GM19455 (cell line): Measurements from ENCODE around the gene TRAPPC2L.
A peak's percentile ranks its signal among the peaks of the same experiment; 100 is the strongest.

Source experiments
- ATAC-seq: cut with Tn5 transposase; IDR thresholded peaks from one replicate; pipeline ENCODE4 v1.9.1; 2021; ENCODE audit not compliant: unreplicated experiment

Gene TRAPPC2L, protein sequence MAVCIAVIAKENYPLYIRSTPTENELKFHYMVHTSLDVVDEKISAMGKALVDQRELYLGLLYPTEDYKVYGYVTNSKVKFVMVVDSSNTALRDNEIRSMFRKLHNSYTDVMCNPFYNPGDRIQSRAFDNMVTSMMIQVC

DNA sequence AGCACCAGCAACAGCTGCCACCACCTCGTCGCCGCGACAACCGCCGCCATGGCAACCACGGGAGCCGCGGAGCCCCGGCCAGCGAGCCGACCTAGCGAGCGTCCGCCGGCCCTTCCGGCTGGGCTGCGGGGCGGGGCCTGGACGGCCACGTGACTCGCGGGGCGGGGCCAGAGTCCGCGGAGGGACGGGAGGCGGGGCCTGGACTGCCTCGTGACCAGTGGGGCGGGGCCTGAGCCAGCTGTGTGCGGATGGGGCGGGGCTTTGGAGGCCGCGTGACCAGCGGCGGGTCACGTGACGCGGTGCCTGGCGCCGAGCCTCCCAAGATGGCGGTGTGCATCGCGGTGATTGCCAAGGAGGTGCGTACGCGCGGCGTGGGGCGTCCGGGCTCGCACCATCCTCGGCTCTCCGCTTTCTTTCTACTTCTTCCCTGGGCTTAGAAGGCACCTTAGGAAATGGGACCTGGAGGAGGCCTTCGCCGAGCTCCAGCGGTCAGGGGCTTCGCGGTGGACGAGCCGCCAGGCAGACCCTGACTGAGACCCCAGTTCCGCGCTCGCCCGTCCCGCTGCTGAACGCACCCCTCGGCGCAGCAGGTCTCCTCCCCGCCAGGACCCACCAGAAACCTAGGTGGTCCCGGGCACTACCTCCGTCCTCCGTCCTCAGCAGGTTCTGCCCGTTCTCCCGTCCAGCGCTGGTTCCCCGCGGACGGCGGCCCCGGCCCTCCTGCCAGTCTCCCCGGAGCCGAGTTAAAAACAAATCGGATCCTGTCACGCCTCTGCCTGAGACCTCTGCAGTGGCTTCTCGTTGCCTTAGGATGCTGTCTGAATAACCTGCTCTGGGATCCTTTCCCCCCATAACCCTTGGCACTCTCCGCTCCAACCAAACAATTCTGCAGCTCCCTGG is at the start of gene TRAPPC2L, which contains the start of gene GALNS:
Gene TRAPPC2L, plus strand, starts transcription at position 300 of the 900 bp plus-strand sequence. Its CDS starts 24 bp downstream, at position 324.
Gene GALNS, minus strand, starts transcription at position 120 of the 900 bp plus-strand sequence. Its CDS starts 70 bp downstream, at position 50.
- ATAC-seq, result peak; percentile 74

DNA sequence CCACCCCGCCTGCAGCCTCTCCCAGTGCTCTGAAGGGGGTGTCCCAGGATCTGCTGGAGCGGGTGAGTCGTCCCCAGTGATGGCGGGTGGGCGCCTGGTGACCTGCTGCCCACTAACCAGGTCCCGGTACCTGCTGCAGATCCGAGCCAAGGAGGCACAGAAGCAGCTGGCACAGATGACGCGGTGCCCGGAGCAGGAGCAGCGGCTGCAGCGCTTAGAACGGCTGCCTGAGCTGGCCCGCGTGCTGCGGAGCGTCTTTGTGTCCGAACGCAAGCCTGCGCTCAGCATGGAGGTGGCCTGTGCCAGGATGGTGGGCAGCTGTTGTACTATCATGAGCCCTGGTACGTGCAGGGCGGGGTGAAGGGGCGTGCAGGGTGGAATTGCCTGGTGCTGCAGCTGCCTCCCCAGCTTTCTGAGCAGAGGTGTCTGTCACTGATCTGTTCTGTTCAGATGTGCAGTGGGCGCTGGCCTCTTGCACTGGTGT is 49.7 kb upstream of the TRAPPC2L start:
- no peak for ATAC-seq

DNA sequence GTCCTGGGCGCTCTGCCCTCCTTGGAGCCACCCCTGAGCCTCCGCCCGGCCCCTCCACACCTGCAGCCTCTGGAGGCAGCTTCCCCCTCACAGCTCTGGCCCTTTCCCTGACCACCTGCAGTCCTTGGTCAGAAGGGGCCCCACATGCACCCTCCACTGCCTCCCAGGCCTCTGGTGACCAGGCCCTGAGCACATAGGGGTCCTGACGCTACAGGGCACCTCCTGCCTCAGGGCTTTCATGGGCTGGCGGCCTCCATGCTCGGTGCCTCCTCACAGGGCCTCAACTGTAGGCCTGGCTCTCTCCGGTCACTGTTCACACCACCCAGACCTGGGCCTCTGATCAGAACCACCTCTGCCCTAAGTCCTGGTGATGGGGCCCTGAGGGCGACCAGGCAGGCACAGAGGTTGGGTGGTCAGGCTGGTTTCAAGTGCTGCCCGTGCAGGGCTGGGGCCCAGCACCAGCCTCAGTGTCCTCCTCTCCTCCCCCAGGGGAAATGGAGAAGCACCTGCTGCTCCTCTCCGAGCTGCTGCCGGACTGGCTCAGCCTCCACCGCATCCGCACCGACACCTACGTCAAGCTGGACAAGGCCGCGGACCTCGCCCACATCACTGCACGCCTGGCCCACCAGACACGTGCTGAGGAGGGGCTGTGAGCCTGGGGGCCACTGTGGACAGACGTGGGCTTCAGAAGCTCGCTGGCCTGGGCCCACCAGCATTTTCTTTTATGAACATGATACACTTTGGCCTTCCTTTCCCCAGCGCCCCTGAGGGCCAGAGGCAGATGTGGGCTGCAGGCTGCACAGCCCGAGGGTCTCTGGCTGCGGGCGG is 49.1 kb upstream of the TRAPPC2L start:
- no peak for ATAC-seq

DNA sequence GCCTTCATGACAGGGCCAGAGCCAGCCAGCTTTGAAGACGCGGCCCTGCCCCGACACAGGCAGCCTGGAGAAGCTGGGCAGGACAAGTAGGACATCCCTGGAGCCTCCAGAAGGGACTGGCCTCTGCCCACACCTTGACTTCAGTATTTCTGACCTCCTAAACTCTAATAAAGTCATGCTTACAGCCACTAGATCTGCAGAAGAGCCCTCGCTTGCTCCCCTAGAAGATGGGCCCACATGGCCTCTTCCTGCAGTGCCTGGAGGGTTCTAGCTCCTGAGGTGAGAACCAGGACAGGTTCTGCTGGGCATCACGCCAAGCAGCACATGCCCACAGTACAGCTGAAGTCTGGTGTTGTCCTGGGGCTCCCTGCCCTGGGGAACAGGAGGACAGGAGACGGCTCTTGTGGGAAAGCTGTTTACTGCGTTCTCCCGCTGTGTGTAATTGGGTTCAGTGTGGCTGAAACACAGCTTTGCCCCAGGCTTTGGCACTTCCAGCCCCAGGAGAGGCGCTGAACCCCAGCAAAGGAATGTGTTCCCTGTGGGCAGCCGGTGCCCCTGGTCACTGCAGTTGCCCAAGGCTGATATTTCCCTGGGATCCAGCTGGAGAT is 47.8 kb upstream of the TRAPPC2L start:
- no peak for ATAC-seq

DNA sequence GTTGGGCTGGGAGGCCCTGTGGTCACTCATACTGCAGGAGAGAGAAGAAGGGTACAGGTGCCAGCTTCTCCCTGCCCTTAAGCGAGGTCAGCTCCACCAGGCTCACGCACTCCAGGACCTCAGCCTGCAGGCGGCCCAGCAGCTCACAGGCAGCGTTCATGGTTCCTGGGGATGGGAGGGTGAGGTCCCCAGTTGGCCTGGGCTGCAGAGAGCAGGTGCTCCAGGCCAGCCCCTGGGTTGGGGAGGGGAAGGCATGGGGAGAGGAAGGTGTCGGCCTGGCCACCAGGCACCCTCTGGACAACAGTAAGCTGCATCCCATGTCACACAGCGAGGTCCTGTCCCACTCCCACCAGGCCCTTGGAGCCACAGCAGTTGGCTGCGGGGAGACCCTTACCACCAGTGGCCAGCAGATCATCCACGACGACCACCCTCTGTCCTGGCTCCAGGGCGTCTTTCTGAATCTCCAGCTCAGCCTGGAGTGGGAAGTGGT is 47.2 kb upstream of the TRAPPC2L start:
- ATAC-seq, result no peak

DNA sequence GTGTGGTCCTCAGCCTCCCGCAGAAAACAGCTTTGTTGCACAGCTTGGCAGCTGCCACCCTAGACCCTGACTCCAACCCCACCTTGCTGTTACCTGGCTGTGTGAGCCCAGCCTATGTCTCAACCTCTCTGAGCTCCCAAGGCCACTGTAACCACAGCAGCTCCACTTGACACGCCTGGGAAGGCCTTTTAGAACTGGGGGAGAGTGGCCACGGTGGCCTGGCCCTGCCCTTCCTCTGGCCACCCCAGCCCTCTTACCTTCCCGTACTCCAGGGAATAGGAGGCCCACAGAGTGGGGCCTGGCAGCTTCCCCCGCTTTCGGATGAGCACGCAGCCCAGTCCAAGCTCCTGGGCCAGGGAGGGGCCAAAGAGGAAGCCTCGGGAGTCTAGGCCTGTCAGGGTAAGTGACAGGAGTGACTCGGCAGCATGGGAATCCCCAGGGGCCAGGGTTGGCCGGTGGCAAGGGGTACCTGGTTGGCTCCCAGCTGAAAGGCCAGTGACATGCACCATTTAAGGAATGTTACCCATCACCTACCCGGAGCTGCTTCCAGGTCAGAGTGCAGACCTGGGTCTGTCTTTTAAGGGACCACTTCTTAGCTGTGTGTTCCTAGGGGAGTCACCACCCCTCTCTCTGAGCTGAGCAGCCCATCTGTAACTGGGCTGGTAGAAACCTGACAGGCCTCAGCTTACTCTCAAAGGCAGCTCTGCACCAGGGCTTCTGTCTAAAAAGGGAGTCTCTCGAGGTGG is 46.6 kb upstream of the TRAPPC2L start:
- no peak for ATAC-seq

DNA sequence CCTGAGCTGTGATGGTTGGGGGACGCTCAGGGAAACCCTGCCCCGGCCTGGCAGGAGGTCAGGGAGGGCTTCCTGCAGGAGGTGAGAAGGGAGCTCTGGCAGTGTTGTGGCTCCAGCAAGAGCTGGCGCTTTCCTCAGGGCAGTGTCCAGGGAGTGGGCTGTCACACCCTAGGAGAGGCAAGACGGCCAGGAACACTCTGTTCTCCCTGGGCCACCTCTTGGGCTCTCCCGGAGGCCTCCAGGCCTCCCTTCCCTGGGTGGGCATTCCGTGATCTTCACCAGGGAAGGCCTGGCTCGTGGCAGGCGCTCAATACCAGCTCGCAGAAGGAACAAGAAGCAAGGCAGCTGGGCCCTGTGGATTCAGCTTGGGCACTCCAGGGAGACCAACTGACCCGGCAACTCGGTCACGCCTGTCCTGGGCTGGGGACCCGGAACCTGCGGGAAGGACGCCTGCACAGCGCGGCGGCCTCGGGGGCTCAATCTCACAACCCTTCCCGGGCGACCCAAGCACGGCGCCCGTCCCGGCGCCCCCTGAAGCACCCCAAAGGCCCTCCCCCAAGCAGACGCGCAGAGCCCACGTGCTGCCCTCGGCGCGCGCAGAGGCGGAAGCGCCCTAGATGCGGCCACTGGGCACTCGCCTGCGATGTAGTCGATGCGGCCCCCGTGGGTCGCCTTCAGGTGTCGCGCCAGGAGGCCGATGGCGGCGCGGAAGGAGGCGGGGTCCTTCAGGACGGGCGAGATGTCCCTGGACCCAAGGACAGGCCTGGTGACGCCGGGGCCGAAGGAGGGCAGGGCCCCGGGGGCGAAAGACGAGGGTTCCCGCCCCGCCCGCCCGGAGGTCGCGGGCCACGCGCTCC is 45.8 kb upstream of the TRAPPC2L start:
- ATAC-seq, result peak; percentile 38

- peak; percentile 59 for ATAC-seq
Observed at GRCh38 chr16:88811769-88812512, 45.0 kb upstream of the TRAPPC2L start, which contains the start of gene APRT. Gene APRT, minus strand, starts transcription at chr16:88811928. Its CDS starts 29 bp downstream, at chr16:88811899.

DNA sequence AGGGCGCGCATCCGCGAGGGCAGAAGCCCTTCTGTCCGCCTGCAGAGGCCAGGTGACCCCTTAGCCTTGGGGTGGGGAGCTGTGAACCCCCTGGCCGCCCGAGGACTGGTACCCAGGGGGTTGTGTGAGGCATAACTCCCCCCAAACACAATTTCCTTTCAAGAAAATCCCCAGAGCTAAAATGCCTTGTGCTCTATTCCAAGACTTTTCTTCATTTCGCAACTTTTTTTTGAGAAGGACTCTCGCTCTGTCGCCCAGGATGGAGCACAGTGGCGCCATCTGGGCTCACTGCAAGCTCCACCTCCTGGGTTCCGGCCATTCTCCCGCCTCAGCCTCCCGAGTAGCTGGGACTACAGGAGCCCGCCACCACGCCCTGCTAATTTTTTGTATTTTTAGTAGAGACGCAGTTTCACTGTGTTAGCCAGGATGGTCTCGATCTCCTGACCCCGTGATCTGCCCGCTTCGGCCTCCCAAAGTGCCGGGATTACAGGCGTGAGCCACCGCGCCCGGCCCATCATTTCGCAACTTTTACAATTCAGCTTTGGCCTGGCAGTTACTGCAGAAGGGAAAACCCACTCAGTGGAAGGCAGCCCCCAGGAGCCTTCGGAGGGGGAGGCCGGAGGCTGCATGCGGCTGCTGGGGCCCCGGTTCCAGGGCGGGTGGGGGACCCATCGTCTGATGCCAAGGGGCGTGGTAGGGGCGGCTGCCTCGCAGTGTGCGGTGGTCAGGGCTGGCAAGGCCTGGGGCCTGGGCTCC is 44.2 kb upstream of the TRAPPC2L start:
- ATAC-seq, result no peak

GRCh38 chr16:88813269-88814143 is 43.4 kb upstream of the TRAPPC2L start:
- no peak for ATAC-seq

- ATAC-seq, result no peak
Observed at GRCh38 chr16:88814144-88814502, 42.8 kb upstream of the TRAPPC2L start.

- no peak for ATAC-seq
Observed at GRCh38 chr16:88815227-88815626, 41.7 kb upstream of the TRAPPC2L start.

DNA sequence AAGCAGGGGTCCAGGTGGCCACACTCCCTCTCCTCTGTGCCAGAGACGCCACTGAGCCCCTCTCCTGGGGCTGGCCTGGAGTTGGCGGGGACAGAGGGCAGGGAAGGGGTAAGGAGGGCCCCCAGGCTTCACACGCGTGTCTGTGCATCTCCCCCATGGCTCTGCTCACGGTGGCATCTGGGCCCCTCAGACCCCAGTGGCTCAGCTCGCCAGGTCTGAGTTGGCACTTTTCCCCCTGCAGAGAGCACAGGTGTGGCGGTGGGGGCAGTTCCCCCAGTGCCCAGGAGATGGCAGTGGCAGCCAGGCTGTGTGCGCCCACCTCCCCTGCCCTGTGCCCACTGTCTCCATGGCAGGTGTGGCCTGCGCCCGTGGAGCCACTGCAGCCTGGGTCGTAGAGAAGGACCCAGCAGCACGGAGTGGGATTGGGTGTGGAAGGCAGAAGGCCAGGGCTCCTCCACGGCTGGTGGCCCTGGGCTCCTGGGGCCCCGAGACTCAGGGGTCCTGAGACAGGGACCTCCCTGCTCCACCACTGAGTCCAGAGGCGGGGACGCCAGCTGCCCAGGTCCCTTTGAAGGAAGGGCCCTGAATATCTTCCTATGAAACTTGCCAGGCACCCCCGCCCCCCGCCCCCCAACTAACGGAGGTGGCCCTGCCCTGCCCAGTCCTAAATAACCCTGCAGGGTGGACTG is 40.9 kb upstream of the TRAPPC2L start:
- no peak for ATAC-seq

DNA sequence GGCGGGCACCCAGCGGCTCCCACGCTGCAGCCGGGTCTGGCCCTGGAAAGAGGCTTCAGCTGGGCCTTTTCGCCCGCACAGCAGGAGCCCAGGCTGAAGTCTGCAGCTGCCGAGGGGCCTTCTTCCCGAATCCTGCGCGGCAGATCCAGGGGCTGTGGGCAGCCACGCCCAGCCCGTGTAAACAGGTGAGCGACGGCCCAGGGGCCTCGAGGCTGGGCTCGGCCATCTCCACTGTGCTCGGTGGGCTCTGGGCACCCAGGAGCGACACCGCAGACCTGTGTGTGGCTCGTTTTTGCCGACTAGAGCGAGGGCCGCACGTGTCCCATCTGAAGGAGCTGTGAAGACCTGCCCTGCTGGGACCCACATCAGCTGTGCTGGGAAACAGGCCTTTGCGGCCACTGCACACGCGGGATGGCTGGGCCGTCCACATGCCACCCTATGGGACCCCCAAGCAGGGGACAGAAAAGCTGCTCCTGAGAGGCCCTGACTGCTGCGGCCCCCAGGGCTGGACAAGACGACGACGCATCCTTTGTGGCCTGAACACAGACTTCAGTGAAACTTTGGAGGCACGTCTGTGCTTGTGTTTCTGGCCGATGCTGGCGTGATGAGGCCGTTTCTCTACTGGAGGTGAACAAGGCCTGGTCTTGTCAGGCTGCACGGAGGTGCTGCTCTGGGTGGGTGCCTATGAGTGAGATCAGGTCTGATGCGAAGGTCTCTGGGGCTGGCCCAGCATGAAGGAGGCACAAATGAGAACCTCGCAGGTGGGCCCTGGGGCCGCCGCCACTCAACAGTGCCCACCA is 40.0 kb upstream of the TRAPPC2L start:
- ATAC-seq, result no peak
